ENCODE measurements around the gene AIFM3.

Gene AIFM3

DNA sequence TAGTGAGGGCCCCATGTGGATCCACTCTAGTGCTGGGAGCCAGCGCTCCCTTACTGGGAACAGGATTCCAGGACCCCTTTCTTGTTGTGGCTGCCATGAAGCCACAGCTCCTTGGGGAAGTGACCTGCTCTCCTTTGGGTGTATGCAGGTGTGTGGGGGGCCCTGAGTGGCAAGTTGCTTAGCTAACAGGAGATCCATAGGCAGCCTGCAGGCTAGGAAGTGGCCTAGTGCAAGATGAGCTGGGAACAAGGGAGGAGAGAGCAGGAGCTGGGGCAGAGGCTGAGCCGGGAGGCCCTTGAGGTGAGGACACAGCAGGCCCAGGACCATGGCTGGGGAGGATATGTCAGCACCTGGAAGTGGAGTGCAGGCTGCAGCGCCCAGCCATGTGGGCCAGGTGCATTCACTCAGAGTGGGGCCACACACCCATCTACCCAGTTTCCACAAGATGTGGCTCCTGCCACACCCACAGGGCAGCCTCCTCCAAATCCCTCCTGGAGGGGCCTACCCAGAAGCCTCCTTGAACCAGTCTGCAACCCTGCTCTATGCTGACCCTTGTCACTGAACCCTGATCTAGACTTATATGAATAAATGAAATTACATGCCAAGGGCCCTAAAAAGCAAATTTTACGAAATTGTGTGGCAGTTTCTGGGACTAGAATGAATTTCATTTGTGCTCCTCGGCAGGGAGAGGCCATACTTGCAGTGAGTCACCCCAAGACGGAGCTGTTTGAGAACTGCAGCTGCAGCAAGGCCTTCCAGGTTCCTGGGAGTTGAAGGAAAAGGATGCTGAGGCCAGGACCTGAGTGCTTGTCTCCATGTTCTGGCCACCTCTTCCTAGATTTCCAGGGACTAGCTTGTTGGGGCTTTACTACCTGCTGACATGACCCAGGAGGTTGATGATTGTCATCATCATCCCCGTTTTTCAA lies 31.6 kb downstream of the AIFM3 start:
- H3K27ac ChIP-seq: no peak overlapping the region

DNA sequence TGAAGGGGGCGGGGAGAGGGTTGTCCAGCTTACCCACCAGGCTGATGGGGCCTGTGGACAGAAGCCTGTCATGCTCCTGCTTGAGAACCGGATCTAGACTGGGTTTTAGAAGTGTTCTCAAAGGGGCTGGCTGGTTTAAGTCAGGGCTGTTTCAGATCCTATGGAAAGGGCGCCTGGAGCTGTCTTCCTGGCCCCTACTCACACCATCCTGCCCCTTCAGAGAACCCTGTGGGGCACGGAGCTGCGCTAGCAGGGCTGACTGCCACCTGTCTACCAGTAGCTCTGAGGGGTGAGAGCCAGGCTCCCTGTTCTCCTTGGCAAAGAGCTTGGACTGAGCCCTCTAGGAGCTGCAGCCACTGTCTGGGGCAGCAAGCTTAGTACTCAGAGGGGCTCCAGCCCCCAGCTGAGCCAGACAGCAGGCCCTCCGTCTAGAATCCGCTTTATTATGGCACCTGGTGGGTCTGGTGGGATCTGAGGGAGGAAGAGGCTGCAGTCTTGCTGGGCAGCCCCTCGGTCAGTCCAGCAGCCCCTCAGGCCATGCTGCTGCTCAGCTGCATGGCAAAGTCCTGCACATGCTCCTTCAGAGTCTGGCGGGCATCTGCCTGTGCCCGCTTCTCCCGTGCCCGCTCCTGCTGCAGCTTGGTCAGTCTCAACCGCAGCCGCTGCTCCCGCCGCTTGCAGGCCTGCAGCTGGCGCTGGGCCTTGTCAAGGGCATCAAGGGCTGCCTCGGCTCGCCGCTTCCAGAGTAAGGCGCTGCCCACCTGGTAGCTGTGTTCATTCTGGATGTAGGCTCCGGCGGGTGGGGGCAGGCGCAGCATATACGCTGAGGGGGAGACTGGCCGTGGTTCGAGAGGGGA lies 32.5 kb downstream of the AIFM3 start:
- H3K27ac ChIP-seq: no peak overlapping the region
- peaks cover 2 to 56% (median 42%) of the 10 kb centered on the region in 3 donors for H3K36me3 ChIP-seq
- H3K27me3 ChIP-seq: no peaks in the 10 kb centered on the region
- TF ChIP-seq, protein P1, sequence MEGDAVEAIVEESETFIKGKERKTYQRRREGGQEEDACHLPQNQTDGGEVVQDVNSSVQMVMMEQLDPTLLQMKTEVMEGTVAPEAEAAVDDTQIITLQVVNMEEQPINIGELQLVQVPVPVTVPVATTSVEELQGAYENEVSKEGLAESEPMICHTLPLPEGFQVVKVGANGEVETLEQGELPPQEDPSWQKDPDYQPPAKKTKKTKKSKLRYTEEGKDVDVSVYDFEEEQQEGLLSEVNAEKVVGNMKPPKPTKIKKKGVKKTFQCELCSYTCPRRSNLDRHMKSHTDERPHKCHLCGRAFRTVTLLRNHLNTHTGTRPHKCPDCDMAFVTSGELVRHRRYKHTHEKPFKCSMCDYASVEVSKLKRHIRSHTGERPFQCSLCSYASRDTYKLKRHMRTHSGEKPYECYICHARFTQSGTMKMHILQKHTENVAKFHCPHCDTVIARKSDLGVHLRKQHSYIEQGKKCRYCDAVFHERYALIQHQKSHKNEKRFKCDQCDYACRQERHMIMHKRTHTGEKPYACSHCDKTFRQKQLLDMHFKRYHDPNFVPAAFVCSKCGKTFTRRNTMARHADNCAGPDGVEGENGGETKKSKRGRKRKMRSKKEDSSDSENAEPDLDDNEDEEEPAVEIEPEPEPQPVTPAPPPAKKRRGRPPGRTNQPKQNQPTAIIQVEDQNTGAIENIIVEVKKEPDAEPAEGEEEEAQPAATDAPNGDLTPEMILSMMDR (IDR thresholded peaks at IDR 0.05): no peak
- H3K4me3 ChIP-seq: peak overlapping the region in 1 of 2 donors; percentile 71
- peaks cover 10 to 37% (median 32%) of the 10 kb centered on the region in 4 donors for H3K4me1 ChIP-seq
- H3K9me3 ChIP-seq: no peaks in the 10 kb centered on the region
- intact Hi-C loops (cut with DNase I; ENCODE audit: low total_unique reads): loop anchor here (5.0 kb wide), 1 partner anchor 82 kb away; the partner anchor contains the start of gene CRKL
- DNase-seq: no peak

More for the DNA sequence above, 31.6 kb downstream of the AIFM3 start:
- Histone ChIP-seq H3K36me3 (peaks cover 9 to 65% (median 48%) of the 10 kb centered on the region in 3 donors), H3K9me3 (no peaks in the 10 kb centered on the region), H3K27me3 (no peaks in the 10 kb centered on the region), H3K4me1 (peaks cover 10 to 34% (median 28%) of the 10 kb centered on the region in 4 donors), H3K4me3 (no peak overlapping the region)
- no peak for DNase-seq
- intact Hi-C loops (cut with DNase I; ENCODE audit: low total_unique reads): loop anchor here (5.0 kb wide), 1 partner anchor 81 kb away; the partner anchor contains the start of gene CRKL
- TF ChIP-seq, protein P1 (IDR thresholded peaks at IDR 0.05): no peak

DNA sequence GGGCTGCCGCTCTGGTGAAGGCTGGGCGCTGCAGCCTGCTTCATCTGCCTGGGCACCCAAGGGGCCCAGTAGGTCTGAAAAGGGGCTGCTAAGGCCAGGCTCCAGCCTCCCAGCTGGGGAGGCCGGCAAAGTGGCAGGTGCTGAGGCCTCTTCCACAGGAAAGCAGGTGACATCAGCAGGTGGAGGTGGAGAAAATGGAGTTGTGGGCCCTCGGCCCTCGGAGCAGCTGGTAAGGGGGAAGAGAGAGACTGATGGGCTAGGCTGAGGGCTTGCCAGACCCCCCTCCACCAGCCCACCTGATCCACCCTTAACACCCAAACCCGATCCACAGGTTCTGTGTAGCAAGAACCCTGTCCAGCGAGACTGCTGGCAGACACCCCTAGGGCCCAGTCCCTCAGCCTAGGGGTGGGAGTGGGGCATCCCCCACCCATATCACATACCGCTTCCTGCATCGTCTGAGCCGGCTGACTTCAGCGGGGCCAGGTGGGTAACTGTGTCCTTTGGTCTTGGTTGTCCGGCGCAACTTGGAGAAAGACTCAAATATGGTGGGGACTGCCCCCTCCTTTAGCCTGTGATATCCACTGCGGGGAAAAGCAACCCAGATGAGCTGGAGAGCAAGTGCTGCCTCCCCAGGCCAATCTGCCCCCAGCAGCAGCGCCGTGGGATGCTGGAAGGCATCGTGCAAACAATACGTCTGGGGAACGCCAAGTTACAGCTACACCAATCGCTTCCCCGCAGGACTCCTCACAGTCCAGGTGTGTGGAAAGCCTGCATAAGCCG lies 33.3 kb downstream of the AIFM3 start:
- peak overlapping the region; percentile 71 to 74 for H3K4me3 ChIP-seq
- H3K4me1 ChIP-seq: peaks cover 10 to 37% (median 32%) of the 10 kb centered on the region in 4 donors
- peak overlapping the region; percentile 97 for H3K27ac ChIP-seq
- TF ChIP-seq, protein P1 (IDR thresholded peaks at IDR 0.05): no peak
- no peak for DNase-seq
- peaks cover 0 to 47% (median 42%) of the 10 kb centered on the region in 3 donors for H3K36me3 ChIP-seq
- intact Hi-C loops (cut with DNase I; ENCODE audit: low total_unique reads): no loop called here
- no peaks in the 10 kb centered on the region for H3K9me3 ChIP-seq
- H3K27me3 ChIP-seq: no peaks in the 10 kb centered on the region

DNA sequence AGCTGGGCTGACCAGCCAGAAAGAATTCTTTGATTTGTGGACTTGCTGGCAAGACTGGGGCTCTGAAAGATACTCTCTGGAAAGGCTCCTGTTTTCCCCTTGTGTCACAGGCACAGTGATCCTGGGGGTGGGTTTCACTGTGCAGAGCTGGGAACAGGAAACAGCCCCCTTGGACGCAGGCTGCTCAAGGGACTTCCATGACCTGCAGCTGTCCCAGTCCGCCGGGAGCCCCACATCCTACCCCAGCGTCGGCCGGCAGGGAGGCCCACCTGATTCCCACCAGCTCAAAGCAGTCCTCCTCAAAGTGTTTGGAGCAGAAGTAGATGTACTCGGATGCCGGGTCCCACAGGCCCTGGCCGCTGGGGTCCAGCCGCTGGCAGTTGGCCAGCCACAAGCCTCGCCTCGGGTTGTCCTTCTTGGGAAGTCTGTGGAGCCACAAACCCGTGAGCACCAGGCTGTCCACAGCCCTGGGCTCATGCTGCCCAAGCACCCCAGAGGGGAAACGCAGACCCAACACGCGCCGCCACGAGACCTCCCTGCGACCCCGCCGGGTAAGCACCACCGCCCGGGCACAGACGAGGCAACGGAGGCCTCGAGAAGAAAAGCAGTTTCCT lies 34.0 kb downstream of the AIFM3 start:
- Histone ChIP-seq H3K4me3 (peak overlapping the region; percentile 71 to 74), H3K36me3 (peaks cover 0 to 40% (median 38%) of the 10 kb centered on the region in 3 donors), H3K27ac (peak overlapping the region; percentile 97), H3K4me1 (peaks cover 10 to 37% (median 32%) of the 10 kb centered on the region in 4 donors), H3K27me3 (no peaks in the 10 kb centered on the region), H3K9me3 (no peaks in the 10 kb centered on the region)
- peak in 1 of 2 donors; percentile 41 for DNase-seq
- intact Hi-C loops (cut with DNase I; ENCODE audit: low total_unique reads): no loop called here
- TF ChIP-seq, protein P1 (IDR thresholded peaks at IDR 0.05): no peak
